Measurements from ENCODE around the gene CSGALNACT2. TPM values are rescaled to one million over a fixed set of nuclear protein-coding genes. Genes with fewer than 3 reads are reported as not detected.
A peak's percentile ranks its signal among the peaks of the same experiment; 100 is the strongest.

Gene CSGALNACT2
- total and polyA plus RNA-seq, 7 donors, result 10.2 to 33.1 (median 18.9) TPM

DNA sequence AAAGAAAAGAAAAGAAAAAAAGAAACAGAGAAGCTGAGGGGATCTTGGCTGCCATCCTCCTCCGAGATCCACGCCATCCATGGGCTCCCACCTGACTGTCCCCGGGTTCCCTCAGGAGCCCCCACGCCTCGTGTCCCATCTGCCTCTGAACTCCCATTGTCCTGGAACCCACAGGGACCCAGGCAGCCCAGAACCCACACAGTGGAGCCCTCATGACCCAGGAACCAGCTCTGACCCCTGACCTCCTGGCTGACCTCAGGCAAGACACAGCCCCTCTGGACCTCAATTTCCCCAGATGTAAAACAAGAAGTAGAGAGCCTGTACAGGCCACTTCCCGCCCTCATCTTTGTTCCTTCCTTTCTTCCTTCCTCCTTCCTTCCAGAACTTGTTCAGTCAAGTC is 88.2 kb downstream of the CSGALNACT2 start:
- Histone ChIP-seq H3K4me1 (no peaks in the 10 kb centered on the region), H3K9me3 (no peaks in the 10 kb centered on the region), H3K4me3 (no peak overlapping the region), H3K36me3 (ENCODE audit: insufficient read depth in 1 of 2, low read depth in 1 of 2) (no peaks in the 10 kb centered on the region), H3K27me3 (ENCODE audit: insufficient read depth in 3 of 3, low read length in 2 of 3) (peaks cover 0 to 32% (median 4%) of the 10 kb centered on the region in 3 donors), H3K27ac (no peak overlapping the region)
- DNase-seq (no peak), ATAC-seq (no peak)
- intact Hi-C loops (cut with DNase I), result no loop called here
- no peak for TF ChIP-seq CTCF (IDR thresholded peaks at IDR 0.05)
- WGBS, 3 donors, result 87 to 92% (median 91%) methylated on average over 6 of the region's 6 CpGs

DNA sequence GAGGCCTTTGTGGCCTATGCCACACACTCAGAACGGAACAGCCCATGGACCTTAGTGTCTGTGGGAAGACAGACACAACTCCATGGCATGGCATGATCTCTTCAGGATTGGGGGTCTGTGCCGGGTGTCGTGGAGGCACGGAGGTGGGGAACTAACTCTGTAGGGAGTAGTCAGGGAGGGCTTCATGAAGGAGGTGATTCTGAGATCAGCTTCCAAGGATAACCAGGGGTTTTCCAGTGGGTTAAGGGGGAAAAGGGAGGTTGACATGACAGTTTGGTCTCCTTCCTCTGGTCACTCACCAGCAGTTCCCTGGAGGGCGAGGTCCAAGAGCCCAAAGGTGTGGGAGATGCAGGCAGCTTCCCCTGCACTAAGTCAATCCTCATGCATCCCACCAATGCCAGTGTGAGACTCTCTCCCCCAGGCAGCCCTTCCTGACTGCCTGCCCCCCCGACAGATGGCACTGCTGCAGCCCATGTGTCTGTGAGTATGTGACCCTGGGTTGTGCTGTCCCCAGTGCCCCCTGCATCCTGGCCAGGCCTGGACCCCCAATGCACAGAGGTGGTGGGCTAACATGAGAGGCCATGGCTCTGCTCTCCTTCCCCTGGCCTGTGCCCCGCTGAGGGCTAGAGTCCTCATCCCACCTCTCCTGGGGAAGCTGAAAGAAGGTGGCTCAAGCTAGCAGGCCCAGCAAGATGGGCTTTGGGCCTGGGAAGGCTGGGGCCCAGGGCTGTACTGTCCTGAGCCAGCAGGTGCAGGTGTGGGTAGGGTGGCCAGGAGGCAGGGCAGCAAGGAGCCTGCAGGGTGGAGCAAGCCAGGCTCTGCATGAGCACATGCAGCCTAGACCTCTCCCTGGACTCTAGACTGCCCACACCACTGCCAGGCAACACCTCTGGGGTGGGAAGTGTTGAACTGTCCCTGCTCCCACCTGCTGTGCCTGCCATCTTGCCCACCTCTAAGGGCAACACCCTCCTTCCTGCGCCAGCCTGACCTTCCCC is 88.9 kb downstream of the CSGALNACT2 start:
- WGBS, 3 donors, result 90 to 93% (median 93%) methylated on average over 8 of the region's 8 CpGs
- Histone ChIP-seq H3K4me1 (no peaks in the 10 kb centered on the region), H3K4me3 (no peak overlapping the region), H3K27ac (no peak overlapping the region), H3K9me3 (no peaks in the 10 kb centered on the region), H3K36me3 (ENCODE audit: insufficient read depth in 1 of 2, low read depth in 1 of 2) (no peaks in the 10 kb centered on the region), H3K27me3 (ENCODE audit: insufficient read depth in 3 of 3, low read length in 2 of 3) (peaks cover 0 to 36% (median 4%) of the 10 kb centered on the region in 3 donors)
- peak; percentile 5 to 48 for DNase-seq
- ATAC-seq, result no peak
- no peak for TF ChIP-seq CTCF (IDR thresholded peaks at IDR 0.05)
- intact Hi-C loops (cut with DNase I), result no loop called here

GRCh38 chr10:43227911-43228782 is 89.9 kb downstream of the CSGALNACT2 start:
- ATAC-seq, result no peak
- DNase-seq, result peak; percentile 9 to 33
- H3K9me3 ChIP-seq, result no peaks in the 10 kb centered on the region
- no peak overlapping the region for H3K4me3 ChIP-seq
- H3K27me3 ChIP-seq (ENCODE audit: insufficient read depth in 3 of 3, low read length in 2 of 3), result peaks cover 0 to 36% (median 4%) of the 10 kb centered on the region in 3 donors
- H3K27ac ChIP-seq, result no peak overlapping the region
- intact Hi-C loops (cut with DNase I), result no loop called here
- 74 to 81% (median 78%) methylated on average over 14 of the region's 14 CpGs for WGBS, 3 donors
- no peaks in the 10 kb centered on the region for H3K36me3 ChIP-seq (ENCODE audit: insufficient read depth in 1 of 2, low read depth in 1 of 2)
- no peaks in the 10 kb centered on the region for H3K4me1 ChIP-seq
- TF ChIP-seq CTCF (IDR thresholded peaks at IDR 0.05), result no peak

GRCh38 chr10:43228783-43229207 is 90.5 kb downstream of the CSGALNACT2 start:
- Histone ChIP-seq H3K27ac (no peak overlapping the region), H3K4me3 (peak overlapping the region; percentile 53), H3K4me1 (no peaks in the 10 kb centered on the region), H3K36me3 (ENCODE audit: insufficient read depth in 1 of 2, low read depth in 1 of 2) (no peaks in the 10 kb centered on the region), H3K27me3 (ENCODE audit: insufficient read depth in 3 of 3, low read length in 2 of 3) (peaks cover 0 to 36% (median 4%) of the 10 kb centered on the region in 3 donors), H3K9me3 (no peaks in the 10 kb centered on the region)
- DNase-seq (peak; percentile 6 to 34), ATAC-seq (no peak)
- no peak for TF ChIP-seq CTCF (IDR thresholded peaks at IDR 0.05)
- WGBS, 3 donors, result 11 to 18% (median 13%) methylated on average over 19 to 23 of the region's 23 CpGs
- intact Hi-C loops (cut with DNase I), result no loop called here

Measured in psoas muscle (tissue), 8 donors.